ENCODE measurements around the gene HOXD9. TPM values are rescaled to one million over a fixed set of nuclear protein-coding genes. Genes with fewer than 3 reads are reported as not detected.

The HOXD9 gene
- polyA plus RNA-seq, 3 donors, result 87.5 to 104 (median 88.6) TPM

GRCh38 chr2:176121190-176122051 is 1.1 kb upstream of the HOXD9 start:
- no peak for DNase-seq

- no peak for DNase-seq
Measured at GRCh38 chr2:176122052-176122682, 352 bp upstream of the HOXD9 start.

DNA sequence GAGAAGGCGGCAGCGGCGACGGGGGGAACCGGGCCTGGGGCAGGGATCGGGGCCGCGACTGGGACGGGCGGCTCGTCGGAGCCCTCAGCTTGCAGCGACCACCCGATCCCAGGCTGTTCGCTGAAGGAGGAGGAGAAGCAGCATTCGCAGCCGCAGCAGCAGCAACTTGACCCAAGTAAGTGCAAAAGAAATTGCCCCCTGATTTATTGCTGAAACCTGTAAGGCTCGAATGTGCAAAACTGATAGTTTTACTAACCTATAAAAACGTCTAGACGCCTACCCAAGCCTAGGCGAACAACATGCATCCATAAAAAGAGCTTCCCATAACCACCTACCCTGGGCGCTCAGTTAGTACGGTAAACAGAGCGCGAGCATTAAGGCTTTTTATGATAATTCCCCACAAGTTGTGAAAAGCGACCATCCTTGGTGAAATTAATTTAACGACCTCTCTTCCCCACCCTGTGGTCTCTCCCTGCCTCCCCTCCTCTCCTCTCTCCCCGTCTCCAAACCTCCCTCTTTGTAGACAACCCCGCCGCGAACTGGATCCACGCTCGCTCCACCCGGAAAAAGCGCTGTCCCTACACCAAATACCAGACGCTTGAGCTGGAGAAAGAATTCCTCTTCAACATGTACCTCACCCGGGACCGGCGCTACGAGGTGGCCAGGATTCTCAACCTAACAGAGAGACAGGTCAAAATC is 1.0 kb downstream of the HOXD9 start:
- DNase-seq, result no peak

- DNase-seq, result no peak
Measured at GRCh38 chr2:176124110-176124946, 1.8 kb downstream of the HOXD9 start.

DNA sequence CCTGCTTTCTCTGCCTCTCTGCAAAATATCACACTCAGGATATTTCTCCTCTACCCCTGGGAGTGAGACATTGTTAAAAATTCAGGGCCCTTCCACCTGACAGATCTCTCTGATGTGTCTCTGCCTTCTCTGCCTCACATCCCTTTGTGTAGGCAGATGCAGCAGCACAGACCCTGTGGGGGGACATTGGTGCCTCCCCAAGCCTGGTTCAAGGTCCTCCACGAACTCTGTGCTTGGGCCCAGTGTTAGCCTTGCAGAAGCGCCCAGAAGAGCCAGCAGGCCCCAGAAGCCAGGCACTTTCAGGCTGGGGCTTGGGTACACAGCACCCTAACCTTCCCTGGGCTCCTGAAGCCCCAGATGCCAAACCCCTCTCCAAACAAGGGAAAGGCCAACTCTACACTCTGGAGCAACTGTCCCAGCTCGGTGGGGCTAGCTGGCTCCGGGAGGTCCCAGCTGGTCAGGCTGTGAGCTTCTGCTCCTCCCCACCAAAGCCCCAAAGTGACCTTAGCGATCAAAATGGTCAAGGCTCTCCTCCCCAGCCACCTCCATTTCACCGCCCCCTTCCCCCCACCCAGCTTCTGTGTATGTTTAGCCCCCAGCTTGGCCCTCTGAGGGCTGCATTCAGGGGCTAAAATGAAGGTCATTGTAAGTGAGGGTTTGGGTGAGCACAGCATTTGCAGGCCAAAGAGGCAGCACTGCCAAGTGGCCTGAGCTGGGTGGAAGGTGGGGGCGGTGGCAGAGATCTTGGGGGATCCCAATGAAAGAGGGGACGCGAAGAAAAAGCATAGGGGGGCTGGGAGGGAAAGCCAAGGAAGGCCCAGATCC is 2.6 kb downstream of the HOXD9 start:
- no peak for DNase-seq

DNA sequence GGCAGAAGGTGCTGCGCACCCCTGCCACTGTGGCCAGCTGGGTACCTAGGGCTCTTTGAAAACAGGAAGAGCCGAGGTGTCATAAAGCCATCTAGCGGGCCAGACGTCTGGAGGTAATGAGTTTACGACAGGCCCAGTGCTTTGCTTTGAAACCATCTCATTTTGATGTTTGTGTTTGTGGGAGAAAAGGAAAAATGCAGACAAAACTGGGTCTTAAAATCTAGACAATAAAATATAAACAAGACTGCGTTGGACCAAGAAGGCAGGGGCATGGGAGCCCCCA is 3.2 kb downstream of the HOXD9 start:
- DNase-seq, result no peak

DNA sequence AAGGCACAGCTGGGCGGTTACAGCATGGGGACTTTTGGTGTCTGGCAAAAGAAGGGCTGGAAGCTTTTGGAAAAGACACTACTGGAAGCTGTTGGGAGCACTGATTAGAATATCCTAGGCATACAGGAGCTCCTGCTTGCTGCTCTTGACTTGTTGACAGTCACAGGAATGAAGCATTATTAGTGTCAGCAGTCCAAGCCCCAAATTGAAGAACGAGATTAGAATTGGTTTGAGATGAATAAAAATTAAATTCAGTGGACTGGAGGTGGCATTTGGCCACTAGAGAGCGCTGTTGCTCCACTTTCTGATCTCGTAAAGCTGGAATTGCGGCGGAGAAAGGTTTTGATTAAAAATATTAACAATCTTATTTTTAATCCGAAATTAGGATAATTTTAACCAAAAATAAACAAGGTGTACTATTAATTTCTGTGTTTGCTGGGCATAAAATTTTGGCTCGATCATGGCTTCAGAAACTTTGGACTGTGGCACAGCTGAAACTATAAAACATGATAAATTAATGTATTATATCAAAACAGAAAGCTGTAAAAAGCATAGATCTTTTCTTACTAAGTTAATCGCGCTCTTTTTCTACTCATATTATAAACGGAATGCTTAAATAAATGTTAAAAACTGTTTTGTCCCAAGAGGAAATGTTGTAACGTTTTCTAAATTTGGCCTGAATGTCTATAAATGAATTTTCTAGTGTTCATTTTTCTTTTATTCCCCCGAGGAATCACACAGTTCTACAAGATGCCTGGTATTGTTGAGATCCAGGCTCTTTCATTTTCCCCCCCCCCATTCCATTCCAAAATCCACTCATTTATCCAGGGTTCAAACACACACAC is 4.6 kb downstream of the HOXD9 start:
- peak; percentile 86 for DNase-seq

DNA sequence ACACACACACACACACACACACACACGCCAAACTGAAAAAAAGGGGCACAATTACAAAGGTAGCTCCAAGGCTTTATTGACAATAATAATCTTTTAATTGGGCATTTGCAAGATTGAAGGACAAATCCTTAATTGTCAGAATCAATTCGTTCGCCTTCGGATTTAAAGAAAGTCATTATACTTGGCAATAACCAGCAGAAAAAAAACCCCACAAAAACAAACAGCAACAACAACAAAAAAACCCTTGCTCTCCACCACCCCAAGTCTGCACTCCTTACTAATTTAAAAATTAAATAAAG is 5.2 kb downstream of the HOXD9 start:
- DNase-seq, result no peak

GRCh38 chr2:176128172-176128981 is 5.9 kb downstream of the HOXD9 start:
- no peak for DNase-seq

DNA sequence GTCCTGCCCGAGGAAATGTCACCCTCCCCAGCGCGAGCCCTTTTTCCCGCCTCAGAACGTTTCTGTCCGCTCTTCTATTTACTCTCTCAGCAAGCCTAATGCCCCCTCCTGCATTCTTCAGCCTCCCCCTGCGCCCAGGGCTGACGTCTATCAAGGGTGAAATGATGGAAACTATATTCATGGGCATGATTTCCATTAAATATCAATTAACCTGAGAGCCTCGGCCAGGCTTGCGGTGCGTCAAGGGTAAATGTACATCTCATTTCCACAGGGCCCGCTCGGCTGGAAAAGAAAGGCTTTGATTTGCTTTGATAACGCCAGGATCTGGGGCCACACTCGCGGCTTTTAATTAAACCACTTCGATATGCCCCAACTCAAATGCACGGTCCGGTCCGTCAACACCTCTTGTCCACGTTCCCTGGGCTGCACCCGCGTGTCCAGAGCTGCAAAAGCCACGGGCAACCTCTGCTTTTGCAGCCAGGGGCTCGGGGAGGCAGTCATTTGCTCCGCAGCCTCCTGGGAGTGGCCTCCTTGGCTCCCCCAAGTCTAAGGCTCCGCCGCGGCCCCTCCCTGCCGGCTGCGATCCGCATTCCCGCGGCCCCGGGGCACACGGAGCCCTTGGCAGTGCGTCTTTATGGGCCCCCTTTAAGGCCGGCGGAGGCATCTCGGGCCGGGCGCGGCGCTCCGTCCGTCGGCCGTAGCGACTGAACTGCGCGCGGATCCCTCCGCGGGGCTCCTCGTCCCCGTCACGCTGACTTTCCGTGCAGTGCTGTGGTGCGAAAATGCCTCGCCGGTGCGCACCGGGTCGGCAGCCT is 6.7 kb downstream of the HOXD9 start, which contains the start of gene HOXD8:
Gene HOXD8, plus strand, starts transcription at position 724 of the 815 bp plus-strand sequence. CDS start 662 bp downstream, outside the sequence.
- DNase-seq, result peak; percentile 89

- DNase-seq, result no peak
Measured at GRCh38 chr2:176129813-176130146, 7.3 kb downstream of the HOXD9 start.

GRCh38 chr2:176130147-176130956 is 7.8 kb downstream of the HOXD9 start:
- peak; percentile 94 for DNase-seq

DNA sequence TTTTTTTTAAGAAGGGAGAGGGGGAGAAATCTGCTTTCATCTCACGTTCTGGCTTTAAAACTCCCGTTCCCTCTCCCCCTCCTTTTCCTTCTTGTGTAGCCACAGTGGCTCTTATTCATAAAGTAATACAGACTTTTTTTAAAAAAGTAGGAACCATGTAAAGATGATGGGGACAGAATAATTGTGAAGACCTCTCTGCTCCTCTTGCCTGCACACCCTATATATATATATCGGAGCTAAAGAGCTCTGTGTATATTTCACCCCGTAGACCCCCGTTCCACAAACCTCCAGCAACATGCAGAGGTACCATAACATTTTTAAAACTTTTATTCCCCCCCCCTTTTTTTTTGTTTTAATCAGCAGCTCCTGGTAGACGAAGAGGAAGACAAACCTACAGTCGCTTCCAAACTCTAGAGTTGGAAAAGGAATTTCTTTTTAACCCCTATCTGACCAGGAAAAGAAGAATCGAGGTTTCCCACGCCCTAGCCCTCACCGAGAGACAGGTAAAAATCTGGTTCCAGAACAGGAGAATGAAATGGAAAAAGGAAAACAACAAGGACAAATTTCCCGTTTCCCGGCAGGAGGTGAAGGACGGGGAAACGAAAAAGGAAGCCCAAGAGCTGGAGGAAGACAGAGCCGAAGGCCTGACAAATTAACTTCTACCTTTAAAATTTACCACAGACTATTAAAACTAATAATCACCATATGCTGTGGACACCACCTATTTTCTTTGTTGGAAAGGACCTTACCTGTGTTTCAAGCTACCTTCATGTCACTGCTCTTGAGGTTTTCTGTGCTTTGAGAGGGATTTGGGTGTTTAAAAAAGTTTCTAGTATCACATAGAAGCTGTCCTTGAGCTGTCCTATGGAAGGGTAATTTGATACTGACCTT is 8.7 kb downstream of the HOXD9 start:
- DNase-seq, result no peak

DNA sequence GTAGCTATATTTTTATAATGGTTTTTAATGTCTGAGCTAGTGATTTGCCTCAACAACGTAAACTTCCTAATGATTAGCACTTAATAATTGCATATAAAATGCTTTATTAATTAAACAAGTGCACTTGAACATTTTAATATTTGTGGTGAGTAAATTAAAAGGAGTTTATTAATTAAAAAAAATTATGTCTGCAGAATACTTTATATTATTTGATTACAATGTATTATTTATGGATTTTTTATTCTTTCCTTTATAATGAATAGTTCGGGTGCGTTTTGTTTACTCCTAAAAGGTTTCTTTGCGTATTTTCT is 9.3 kb downstream of the HOXD9 start:
- no peak for DNase-seq

- no peak for DNase-seq
Measured at GRCh38 chr2:176132205-176133171, 10.0 kb downstream of the HOXD9 start.

DNA sequence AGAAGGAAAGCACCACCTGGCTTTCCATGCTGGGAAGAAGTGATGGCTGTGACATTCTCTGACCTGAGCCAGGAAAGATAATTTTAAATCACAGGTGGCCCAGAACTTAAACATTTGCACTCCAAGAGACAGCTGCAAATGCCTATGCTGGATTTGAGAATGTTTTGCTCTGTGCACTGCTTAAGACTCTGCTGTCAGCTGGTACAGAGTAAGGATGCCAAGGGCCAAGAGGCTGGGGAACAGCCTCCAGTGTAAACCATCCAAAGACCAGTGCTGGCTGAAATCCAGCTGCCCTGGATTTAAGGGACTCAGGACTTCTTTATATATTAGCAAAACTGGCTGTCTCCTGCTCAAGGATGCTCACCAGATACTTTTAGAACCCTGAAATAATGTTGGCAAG is 10.9 kb downstream of the HOXD9 start:
- no peak for DNase-seq

Measured in renal pelvis (tissue), 4 donors.